ENCODE data around the gene NTMT1. TPM values are rescaled to one million over a fixed set of nuclear protein-coding genes. Genes with fewer than 3 reads are reported as not detected.

The NTMT1 gene
- total RNA-seq, 1 experiment from 2014 or later, result 50.2 TPM

GRCh38 chr9:129653823-129654553, 28.0 kb downstream of the NTMT1 start:
- H3F3A ChIP-seq (ENCODE audit: low read length, unreplicated experiment), result no peaks in the 10 kb centered on the region
- H3K9me3 ChIP-seq (ENCODE audit: low read length), result no peaks in the 10 kb centered on the region
- H3K27ac ChIP-seq (ENCODE audit: low read length), result no peak overlapping the region
- H4K20me1 ChIP-seq (ENCODE audit: low read length), result no peaks in the 10 kb centered on the region
- peaks cover 12% of the 10 kb centered on the region for H3K4me1 ChIP-seq (ENCODE audit: insufficient read depth, low read length)
- ChIA-PET CTCF (no interaction called here), POLR2A (ENCODE audit: unreplicated experiment) (no interaction called here)
- no TSS peak for BruUV-seq (replicated peaks)
- no peaks in the 10 kb centered on the region for H3K27me3 ChIP-seq (ENCODE audit: low read length)
- intact Hi-C loops (cut with micrococcal nuclease), result no loop called here
- DNase-seq (no peak), ATAC-seq (no peak)
- H2AFZ ChIP-seq (ENCODE audit: low read length), result no peak overlapping the region
- TF ChIP-seq EZH2 (IDR thresholded peaks at IDR 0.05; ENCODE audit: low read length, unreplicated experiment) (no peak), EZH2phosphoT487 (IDR thresholded peaks at IDR 0.05; ENCODE audit: borderline replicate concordance, low read length) (no peak)
- TF ChIP-seq, protein P1, sequence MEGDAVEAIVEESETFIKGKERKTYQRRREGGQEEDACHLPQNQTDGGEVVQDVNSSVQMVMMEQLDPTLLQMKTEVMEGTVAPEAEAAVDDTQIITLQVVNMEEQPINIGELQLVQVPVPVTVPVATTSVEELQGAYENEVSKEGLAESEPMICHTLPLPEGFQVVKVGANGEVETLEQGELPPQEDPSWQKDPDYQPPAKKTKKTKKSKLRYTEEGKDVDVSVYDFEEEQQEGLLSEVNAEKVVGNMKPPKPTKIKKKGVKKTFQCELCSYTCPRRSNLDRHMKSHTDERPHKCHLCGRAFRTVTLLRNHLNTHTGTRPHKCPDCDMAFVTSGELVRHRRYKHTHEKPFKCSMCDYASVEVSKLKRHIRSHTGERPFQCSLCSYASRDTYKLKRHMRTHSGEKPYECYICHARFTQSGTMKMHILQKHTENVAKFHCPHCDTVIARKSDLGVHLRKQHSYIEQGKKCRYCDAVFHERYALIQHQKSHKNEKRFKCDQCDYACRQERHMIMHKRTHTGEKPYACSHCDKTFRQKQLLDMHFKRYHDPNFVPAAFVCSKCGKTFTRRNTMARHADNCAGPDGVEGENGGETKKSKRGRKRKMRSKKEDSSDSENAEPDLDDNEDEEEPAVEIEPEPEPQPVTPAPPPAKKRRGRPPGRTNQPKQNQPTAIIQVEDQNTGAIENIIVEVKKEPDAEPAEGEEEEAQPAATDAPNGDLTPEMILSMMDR (conservative IDR thresholded peaks at IDR 0.05; ENCODE audit: low read depth, low read length), result no peak
- no peaks in the 10 kb centered on the region for H3K9me2 ChIP-seq (replicated peaks; ENCODE audit: low read length)
- no peak overlapping the region for H3K4me2 ChIP-seq (ENCODE audit: low read length)
- H3K9ac ChIP-seq (ENCODE audit: low read length), result no peak overlapping the region
- no peaks in the 10 kb centered on the region for H3K79me2 ChIP-seq (ENCODE audit: low read length)
- no peaks in the 10 kb centered on the region for H3K36me3 ChIP-seq (ENCODE audit: low read depth, low read length)
- no peak overlapping the region for H3K4me3 ChIP-seq (ENCODE audit: low read length)

DNA sequence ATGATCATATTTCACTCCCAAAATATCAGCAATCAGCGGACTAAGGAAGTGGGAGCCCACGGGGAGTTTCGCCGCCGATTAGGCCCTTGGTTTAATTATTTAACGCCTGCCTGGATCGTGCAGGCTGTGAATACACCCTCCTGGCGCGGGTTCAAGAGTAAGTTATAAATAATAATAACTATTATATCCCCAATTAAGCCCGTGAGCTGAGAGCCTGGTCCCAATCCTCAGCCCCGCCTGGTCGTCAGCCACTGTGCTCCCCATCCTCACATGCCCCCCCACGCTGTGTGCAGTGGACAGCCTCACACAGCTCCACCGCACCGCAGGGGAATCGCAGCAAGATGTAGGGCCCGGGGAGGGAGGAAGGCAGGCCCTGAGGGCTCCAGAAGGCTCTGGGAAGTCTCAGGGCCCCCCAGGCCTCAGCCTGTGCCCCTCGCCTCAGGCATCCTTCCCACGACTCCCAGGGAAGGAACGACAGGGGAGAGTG, 28.6 kb downstream of the NTMT1 start:
- H4K20me1 ChIP-seq (ENCODE audit: low read length), result no peaks in the 10 kb centered on the region
- CTCF ChIA-PET, result no interaction called here

More for the DNA sequence above, 28.6 kb downstream of the NTMT1 start:
- TF ChIP-seq EZH2 (IDR thresholded peaks at IDR 0.05; ENCODE audit: low read length, unreplicated experiment), result no peak
- TF ChIP-seq EZH2phosphoT487 (IDR thresholded peaks at IDR 0.05; ENCODE audit: borderline replicate concordance, low read length), result no peak
- TF ChIP-seq, protein P1 (conservative IDR thresholded peaks at IDR 0.05; ENCODE audit: low read depth, low read length), result no peak
- Histone ChIP-seq H3K27me3 (ENCODE audit: low read length) (no peaks in the 10 kb centered on the region), H3K9me3 (ENCODE audit: low read length) (no peaks in the 10 kb centered on the region), H3K79me2 (ENCODE audit: low read length) (no peaks in the 10 kb centered on the region), H3F3A (ENCODE audit: low read length, unreplicated experiment) (no peaks in the 10 kb centered on the region), H3K36me3 (ENCODE audit: low read depth, low read length) (no peaks in the 10 kb centered on the region), H3K4me1 (ENCODE audit: insufficient read depth, low read length) (peaks cover 12% of the 10 kb centered on the region), H3K27ac (ENCODE audit: low read length) (no peak overlapping the region), H3K9ac (ENCODE audit: low read length) (no peak overlapping the region), H3K4me2 (ENCODE audit: low read length) (no peak overlapping the region), H3K4me3 (ENCODE audit: low read length) (no peak overlapping the region), H3K9me2 (replicated peaks; ENCODE audit: low read length) (no peaks in the 10 kb centered on the region), H2AFZ (ENCODE audit: low read length) (no peak overlapping the region)
- intact Hi-C loops (cut with micrococcal nuclease), result no loop called here
- DNase-seq (no peak), ATAC-seq (no peak)
- POLR2A ChIA-PET (ENCODE audit: unreplicated experiment), result no interaction called here
- BruUV-seq (replicated peaks), result no TSS peak

Measured in PC-3 (cell line).